ENCODE results near the gene PIGT. TPM values are rescaled to one million over a fixed set of nuclear protein-coding genes. Genes with fewer than 3 reads are reported as not detected.

Gene PIGT
- total RNA-seq, 2 donors from 2014 or later: 38.6 to 50.3 TPM

DNA sequence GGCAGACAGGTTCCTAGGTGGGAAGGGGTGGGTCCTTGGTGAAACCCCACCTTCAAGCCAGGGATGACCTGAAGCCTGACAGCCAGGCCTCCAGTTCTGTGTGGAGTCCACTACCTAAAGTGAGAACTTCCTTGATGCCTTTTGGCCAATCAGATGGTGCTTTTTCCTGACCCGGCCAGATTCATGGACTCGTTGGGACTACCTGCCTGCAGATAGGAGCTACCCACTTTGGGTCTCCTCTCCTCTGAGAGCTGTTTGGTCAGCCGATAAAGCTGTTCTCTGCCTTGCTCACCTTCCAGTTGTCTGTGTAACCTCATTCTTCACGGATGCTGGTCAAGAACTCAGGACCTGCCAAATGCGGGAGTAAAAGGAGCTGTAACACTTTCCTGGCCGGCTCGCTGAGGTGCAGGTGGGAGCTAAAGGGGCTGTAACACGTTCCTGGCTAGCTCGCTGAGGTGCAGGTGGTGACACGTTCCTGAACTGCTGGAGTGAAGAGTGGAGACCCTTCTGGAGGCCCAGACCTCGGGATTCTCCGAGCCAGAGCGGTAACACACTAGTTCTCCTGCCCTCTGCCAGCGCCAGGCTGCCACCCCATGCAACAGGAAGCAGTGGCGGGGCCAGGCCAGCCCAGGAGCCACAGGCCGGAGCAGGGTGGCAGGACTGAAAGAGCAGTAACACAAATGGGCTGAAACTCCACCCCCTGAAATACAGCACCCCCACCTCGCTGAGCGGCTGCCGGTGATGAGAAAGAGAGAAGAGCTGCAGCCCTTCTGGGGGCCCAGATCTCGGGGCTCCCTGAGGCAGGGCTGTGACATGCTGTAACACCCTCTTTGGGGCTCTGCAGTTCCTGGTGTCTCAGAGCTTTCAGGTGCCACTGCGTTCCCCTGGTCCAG, 21.5 kb upstream of the PIGT start:
- 77 to 80% methylated on average over 20 to 21 of the region's 21 CpGs for WGBS, 2 donors
- H3K9me3 ChIP-seq: no peaks in the 10 kb centered on the region
- intact Hi-C loops (cut with DNase I): no loop called here
- no peaks in the 10 kb centered on the region for H3K4me1 ChIP-seq
- H3K27ac ChIP-seq: no peak overlapping the region
- DNase-seq (no peak), ATAC-seq (no peak)
- no peak overlapping the region for H3K4me3 ChIP-seq
- no peaks in the 10 kb centered on the region for H3K36me3 ChIP-seq (replicated peaks in 1 of 2; ENCODE audit: insufficient read depth in 1 of 2, low read depth in 2 of 2)
- TF ChIP-seq POLR2A (IDR thresholded peaks at IDR 0.05): no peak
- no peak for TF ChIP-seq CTCF (IDR thresholded peaks at IDR 0.05)
- no peaks in the 10 kb centered on the region for H3K27me3 ChIP-seq

DNA sequence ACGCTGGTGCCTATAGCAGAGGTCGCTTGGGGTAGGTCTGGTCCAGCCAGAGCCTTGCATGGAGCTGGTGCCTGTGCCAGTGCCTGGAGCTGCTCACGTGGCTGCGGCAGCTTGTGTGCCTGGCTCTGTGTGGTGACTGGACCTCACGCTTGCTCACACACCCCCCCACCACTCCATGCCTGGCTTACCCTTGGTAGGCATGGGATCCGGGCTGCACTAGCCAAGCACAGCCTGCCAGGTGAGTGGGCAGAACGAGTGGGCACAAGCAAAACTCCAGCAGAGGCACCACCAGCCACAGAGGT, 20.9 kb upstream of the PIGT start:
- Histone ChIP-seq H3K27ac (no peak overlapping the region), H3K4me3 (no peak overlapping the region), H3K4me1 (no peaks in the 10 kb centered on the region), H3K36me3 (replicated peaks in 1 of 2; ENCODE audit: insufficient read depth in 1 of 2, low read depth in 2 of 2) (no peaks in the 10 kb centered on the region), H3K27me3 (no peaks in the 10 kb centered on the region), H3K9me3 (no peaks in the 10 kb centered on the region)
- intact Hi-C loops (cut with DNase I): no loop called here
- ATAC-seq (no peak), DNase-seq (no peak)
- 80% methylated on average over 7 of the region's 7 CpGs; no CpG with 5 or more reads in 1 of the 2 donors for WGBS, 2 donors
- no peak for TF ChIP-seq POLR2A (IDR thresholded peaks at IDR 0.05)
- TF ChIP-seq CTCF (IDR thresholded peaks at IDR 0.05): no peak

- Histone ChIP-seq H3K4me1 (no peaks in the 10 kb centered on the region), H3K4me3 (no peak overlapping the region), H3K27ac (no peak overlapping the region), H3K27me3 (no peaks in the 10 kb centered on the region), H3K9me3 (peaks cover 0 to 10% (median 0%) of the 10 kb centered on the region in 3 donors), H3K36me3 (replicated peaks in 1 of 2; ENCODE audit: insufficient read depth in 1 of 2, low read depth in 2 of 2) (no peaks in the 10 kb centered on the region)
- DNase-seq (no peak), ATAC-seq (no peak)
- TF ChIP-seq POLR2A (IDR thresholded peaks at IDR 0.05): no peak
- TF ChIP-seq CTCF (IDR thresholded peaks at IDR 0.05): no peak
- intact Hi-C loops (cut with DNase I): no loop called here
- WGBS, 2 donors: 87 to 94% methylated on average over 1 of the region's 1 CpG
These were observed 16.9 kb upstream of the PIGT start for GRCh38 chr20:45399018-45399417.

- ATAC-seq (no peak), DNase-seq (no peak)
- Histone ChIP-seq H3K9me3 (peaks cover 0 to 10% (median 0%) of the 10 kb centered on the region in 3 donors), H3K36me3 (replicated peaks in 1 of 2; ENCODE audit: insufficient read depth in 1 of 2, low read depth in 2 of 2) (no peaks in the 10 kb centered on the region), H3K4me1 (peaks cover 2% of the 10 kb centered on the region), H3K27ac (no peak overlapping the region), H3K27me3 (no peaks in the 10 kb centered on the region), H3K4me3 (no peak overlapping the region)
- intact Hi-C loops (cut with DNase I): no loop called here
- no peak for TF ChIP-seq POLR2A (IDR thresholded peaks at IDR 0.05)
- WGBS, 2 donors: 91 to 94% methylated on average over 6 of the region's 6 CpGs
These were observed 15.5 kb upstream of the PIGT start for GRCh38 chr20:45400346-45401031.

DNA sequence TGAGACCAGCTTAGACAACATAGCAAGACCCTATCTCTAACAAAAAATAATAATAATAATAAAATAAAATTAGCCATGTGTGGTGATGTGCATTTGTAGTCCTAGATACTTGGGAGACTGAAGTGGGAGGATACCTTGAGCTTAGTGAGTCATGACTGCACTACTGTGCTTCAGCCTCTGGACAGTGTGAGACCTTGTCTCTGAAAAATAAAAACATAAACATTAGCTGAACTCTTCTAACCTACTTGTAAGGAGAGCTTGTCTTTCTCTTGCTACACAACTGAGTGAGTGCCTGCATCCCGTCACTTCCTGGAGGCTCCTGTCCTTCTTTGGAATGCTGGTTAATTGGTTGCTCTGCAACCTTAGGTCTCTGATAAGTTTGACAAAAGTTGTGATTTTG, 13.0 kb upstream of the PIGT start:
- TF ChIP-seq CTCF (IDR thresholded peaks at IDR 0.05) (no peak), POLR2A (IDR thresholded peaks at IDR 0.05) (no peak)
- no peak overlapping the region for H3K4me3 ChIP-seq
- WGBS, 2 donors: 95 to 96% methylated on average over 1 of the region's 1 CpG
- H3K4me1 ChIP-seq: peaks cover 19% of the 10 kb centered on the region
- intact Hi-C loops (cut with DNase I): no loop called here
- no peak overlapping the region for H3K27ac ChIP-seq
- H3K36me3 ChIP-seq (replicated peaks in 1 of 2; ENCODE audit: insufficient read depth in 1 of 2, low read depth in 2 of 2): no peaks in the 10 kb centered on the region
- H3K9me3 ChIP-seq: peaks cover 0 to 10% (median 0%) of the 10 kb centered on the region in 3 donors
- DNase-seq (no peak), ATAC-seq (no peak)
- no peaks in the 10 kb centered on the region for H3K27me3 ChIP-seq

All from body of pancreas (tissue), 4 donors.